Trophoblast cell (in vitro differentiated cells and primary cell): ENCODE results near the gene ADORA1.

Experiments used
- DNase-seq, 2 donors: peaks; one replicate each; pipeline ENCODE4 v3.0.0-alpha.2; 2016
- H2AFZ ChIP-seq: 2 replicates; pipeline ENCODE4 v1.6.1; 2013; ENCODE audit warnings: low read length, moderate library complexity, mild to moderate bottlenecking; ENCODE audit not compliant: insufficient read depth, poor library complexity
- H2AK5ac ChIP-seq: 2 replicates; pipeline ENCODE4 v1.6.1; 2013; ENCODE audit warnings: mild to moderate bottlenecking, low read length
- H2BK120ac ChIP-seq: 2 replicates; pipeline ENCODE4 v1.6.1; 2013; ENCODE audit warnings: low read length, mild to moderate bottlenecking, moderate library complexity; ENCODE audit not compliant: insufficient read depth, poor library complexity
- H2BK12ac ChIP-seq: 2 replicates; pipeline ENCODE4 v1.6.1; 2013; ENCODE audit warnings: mild to moderate bottlenecking, low read length, moderate library complexity
- H2BK5ac ChIP-seq: 2 replicates; pipeline ENCODE4 v1.6.1; 2013; ENCODE audit warnings: low read length, low read depth, moderate library complexity, mild to moderate bottlenecking; ENCODE audit not compliant: poor library complexity
- H3K14ac ChIP-seq: 2 replicates; pipeline ENCODE4 v1.6.1; 2013; ENCODE audit warnings: mild to moderate bottlenecking, low read length
- H3K18ac ChIP-seq: 2 replicates; pipeline ENCODE4 v1.6.1; 2013; ENCODE audit warnings: mild to moderate bottlenecking, low read length
- H3K23ac ChIP-seq: 2 replicates; pipeline ENCODE4 v1.6.1; 2013; ENCODE audit warnings: low read length
- H3K27ac ChIP-seq: 2 replicates; pipeline ENCODE4 v1.5.1; 2013; ENCODE audit warnings: low read depth, mild to moderate bottlenecking, inconsistent platforms, low read length, moderate library complexity
- H3K27me3 ChIP-seq: 2 replicates; pipeline ENCODE4 v1.6.1; 2013; ENCODE audit warnings: inconsistent platforms, mild to moderate bottlenecking, low read length, moderate library complexity; ENCODE audit not compliant: insufficient read depth
- H3K36me3 ChIP-seq, 2 experiments: 1 replicate in 1 of 2; 2 replicates in 1 of 2; pipeline ENCODE4 v1.6.1; 2013; ENCODE audit warnings: low read length in 2 of 2, mild to moderate bottlenecking in 2 of 2, moderate library complexity in 1 of 2; ENCODE audit not compliant: insufficient read depth in 2 of 2, control insufficient read depth in 1 of 2
- H3K4ac ChIP-seq: 2 replicates; pipeline ENCODE4 v1.6.1; 2013; ENCODE audit warnings: low read depth, mild to moderate bottlenecking, low read length, moderate library complexity
- H3K4me1 ChIP-seq, 2 experiments: 1 replicate in 1 of 2; 2 replicates in 1 of 2; pipeline ENCODE4 v1.6.1; 2013; ENCODE audit warnings: low read length in 2 of 2, mild to moderate bottlenecking in 2 of 2, moderate library complexity in 1 of 2; ENCODE audit not compliant: insufficient read depth in 2 of 2, control insufficient read depth in 1 of 2
- H3K4me2 ChIP-seq: 2 replicates; pipeline ENCODE4 v1.6.1; 2013; ENCODE audit warnings: inconsistent platforms, mild to moderate bottlenecking, low read length, moderate library complexity
- H3K4me3 ChIP-seq: 2 replicates; pipeline ENCODE4 v1.5.1; 2013; ENCODE audit warnings: mild to moderate bottlenecking, low read depth, low read length, inconsistent platforms
- H3K79me1 ChIP-seq: one replicate; pipeline ENCODE4 v1.6.1; 2013; ENCODE audit warnings: low read length
- H3K79me2 ChIP-seq: 2 replicates; pipeline ENCODE4 v1.6.1; 2013; ENCODE audit warnings: low read length, mild to moderate bottlenecking; ENCODE audit not compliant: control insufficient read depth, insufficient read depth, poor library complexity
- H3K9ac ChIP-seq: 2 replicates; pipeline ENCODE4 v1.6.1; 2013; ENCODE audit warnings: mild to moderate bottlenecking, low read length
- H3K9me3 ChIP-seq: 2 replicates; pipeline ENCODE4 v1.6.1; 2013; ENCODE audit warnings: low read depth, mild to moderate bottlenecking, control low read depth, inconsistent platforms, low read length; ENCODE audit not compliant: insufficient read depth
- H4K12ac ChIP-seq: 2 replicates; pipeline ENCODE4 v1.6.1; 2013; ENCODE audit warnings: low read depth, mild to moderate bottlenecking, low read length, moderate library complexity
- H4K8ac ChIP-seq: 2 replicates; pipeline ENCODE4 v1.6.1; 2013; ENCODE audit warnings: low read depth, mild to moderate bottlenecking, low read length, moderate library complexity
- H4K91ac ChIP-seq: one replicate; pipeline ENCODE4 v1.6.1; 2013; ENCODE audit warnings: low read depth, mild to moderate bottlenecking, low read length, moderate library complexity
- WGBS: extraction: QIAGEN DNeasy Blood & Tissue Kit; methylation state at CpG from one replicate; pipeline ENCODE4 v1.1.7; 2013; ENCODE audit warnings: missing lambda C conversion rate; ENCODE audit not compliant: insufficient read length, insufficient coverage; ENCODE audit errors: extremely low coverage; 5-methylcytosine and 5-hydroxymethylcytosine counted together

The ADORA1 gene

DNA sequence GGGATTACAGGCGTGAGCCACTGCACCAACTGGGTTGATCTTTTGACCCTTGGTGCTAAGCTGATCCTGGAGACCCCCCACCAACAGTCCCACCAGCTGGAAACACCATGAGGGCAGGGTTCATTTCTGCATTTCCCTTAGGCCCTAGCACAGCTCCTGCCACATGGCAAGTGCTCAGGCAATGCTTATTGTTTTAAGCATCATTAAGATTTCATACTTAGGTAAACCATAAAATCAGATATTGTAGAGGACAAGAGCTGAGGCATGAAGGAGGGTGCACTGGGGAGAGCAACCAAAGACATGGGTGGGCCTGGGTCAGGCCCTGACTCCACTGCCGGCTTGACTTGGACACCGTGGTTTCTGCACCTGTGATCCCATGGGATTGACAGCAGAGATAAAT is 84.3 kb downstream of the ADORA1 start:
- Histone ChIP-seq H3K79me1 (no peaks in the 10 kb centered on the region), H2BK120ac (no peak overlapping the region), H4K8ac (no peak overlapping the region), H3K27me3 (no peaks in the 10 kb centered on the region), H3K9ac (no peak overlapping the region), H3K27ac (no peak overlapping the region), H3K4ac (no peak overlapping the region), H2AK5ac (no peak overlapping the region), H3K4me2 (no peak overlapping the region), H4K91ac (no peak overlapping the region), H2BK12ac (no peak overlapping the region), H3K4me1 (no peaks in the 10 kb centered on the region), H4K12ac (no peak overlapping the region), H2AFZ (no peak overlapping the region), H2BK5ac (no peak overlapping the region), H3K79me2 (no peaks in the 10 kb centered on the region), H3K9me3 (no peaks in the 10 kb centered on the region), H3K4me3 (no peak overlapping the region), H3K36me3 (no peaks in the 10 kb centered on the region), H3K18ac (no peak overlapping the region), H3K23ac (no peak overlapping the region), H3K14ac (no peak overlapping the region)
- WGBS = no CpG with 5 or more reads among the region's 3 CpGs
- DNase-seq = no peak

DNA sequence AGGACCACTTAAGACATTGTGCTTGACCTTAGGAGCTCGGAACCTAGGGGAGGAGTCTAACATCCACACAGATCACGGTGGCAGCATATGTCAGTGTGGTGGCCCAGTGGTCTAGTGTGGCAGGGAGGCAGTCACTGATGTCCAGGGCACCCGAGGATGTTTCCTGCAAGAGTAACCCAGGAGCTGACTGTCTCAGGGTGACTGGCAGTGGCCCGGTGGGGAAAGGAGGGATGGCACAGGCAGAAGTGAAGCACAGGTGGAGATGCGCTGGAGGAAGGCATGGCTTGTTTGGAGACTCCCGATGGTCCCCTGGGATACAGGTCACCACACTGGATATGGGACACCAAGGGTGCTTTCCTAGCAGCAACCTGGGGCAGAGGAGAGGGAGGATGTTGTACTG is 85.6 kb downstream of the ADORA1 start:
- Histone ChIP-seq H3K9me3 (no peaks in the 10 kb centered on the region), H2BK120ac (no peak overlapping the region), H3K18ac (no peak overlapping the region), H3K36me3 (no peaks in the 10 kb centered on the region), H2BK5ac (no peak overlapping the region), H3K79me1 (no peaks in the 10 kb centered on the region), H2BK12ac (no peak overlapping the region), H3K27me3 (no peaks in the 10 kb centered on the region), H4K91ac (no peak overlapping the region), H3K27ac (no peak overlapping the region), H3K4me3 (no peak overlapping the region), H4K8ac (no peak overlapping the region), H2AK5ac (no peak overlapping the region), H3K4me1 (no peaks in the 10 kb centered on the region), H2AFZ (no peak overlapping the region), H3K14ac (no peak overlapping the region), H3K23ac (no peak overlapping the region), H3K4ac (no peak overlapping the region), H3K9ac (no peak overlapping the region), H3K79me2 (no peaks in the 10 kb centered on the region), H3K4me2 (no peak overlapping the region), H4K12ac (no peak overlapping the region)
- no CpG with 5 or more reads among the region's 6 CpGs for WGBS
- DNase-seq = no peak

DNA sequence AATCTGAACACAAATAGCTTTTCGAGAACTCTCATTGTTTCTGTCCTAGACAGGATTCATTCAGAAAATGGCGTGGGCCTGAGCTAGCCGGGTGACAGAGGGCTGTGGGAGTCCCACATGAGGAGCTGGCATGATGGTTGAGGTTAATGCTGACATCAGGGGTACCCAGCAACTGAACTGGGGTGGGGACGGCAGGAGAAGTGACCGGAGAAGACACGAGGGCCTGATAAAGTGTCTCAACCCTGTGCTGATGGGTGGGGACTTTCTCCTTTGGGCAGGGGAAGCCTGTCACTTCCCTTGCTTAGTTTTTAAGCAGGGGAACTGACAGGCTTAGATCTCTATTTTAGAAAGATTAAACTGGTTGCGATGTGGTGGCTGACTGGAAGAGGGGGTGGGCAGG is 87.3 kb downstream of the ADORA1 start:
- H3K27ac ChIP-seq = no peak overlapping the region
- no peak overlapping the region for H3K4me2 ChIP-seq
- no CpG with 5 or more reads among the region's 7 CpGs for WGBS
- H4K8ac ChIP-seq = no peak overlapping the region
- H3K4me1 ChIP-seq = no peaks in the 10 kb centered on the region
- no peak overlapping the region for H2BK12ac ChIP-seq
- H3K18ac ChIP-seq = no peak overlapping the region
- no peak overlapping the region for H3K9ac ChIP-seq
- no peak overlapping the region for H4K91ac ChIP-seq
- no peak overlapping the region for H4K12ac ChIP-seq
- no peaks in the 10 kb centered on the region for H3K79me1 ChIP-seq
- DNase-seq = no peak
- H2BK120ac ChIP-seq = no peak overlapping the region
- H3K23ac ChIP-seq = no peak overlapping the region
- H3K14ac ChIP-seq = no peak overlapping the region
- no peaks in the 10 kb centered on the region for H3K9me3 ChIP-seq
- no peak overlapping the region for H3K4me3 ChIP-seq
- no peaks in the 10 kb centered on the region for H3K79me2 ChIP-seq
- no peaks in the 10 kb centered on the region for H3K36me3 ChIP-seq
- no peak overlapping the region for H3K4ac ChIP-seq
- H2BK5ac ChIP-seq = no peak overlapping the region
- H3K27me3 ChIP-seq = no peaks in the 10 kb centered on the region
- no peak overlapping the region for H2AK5ac ChIP-seq
- no peak overlapping the region for H2AFZ ChIP-seq

DNA sequence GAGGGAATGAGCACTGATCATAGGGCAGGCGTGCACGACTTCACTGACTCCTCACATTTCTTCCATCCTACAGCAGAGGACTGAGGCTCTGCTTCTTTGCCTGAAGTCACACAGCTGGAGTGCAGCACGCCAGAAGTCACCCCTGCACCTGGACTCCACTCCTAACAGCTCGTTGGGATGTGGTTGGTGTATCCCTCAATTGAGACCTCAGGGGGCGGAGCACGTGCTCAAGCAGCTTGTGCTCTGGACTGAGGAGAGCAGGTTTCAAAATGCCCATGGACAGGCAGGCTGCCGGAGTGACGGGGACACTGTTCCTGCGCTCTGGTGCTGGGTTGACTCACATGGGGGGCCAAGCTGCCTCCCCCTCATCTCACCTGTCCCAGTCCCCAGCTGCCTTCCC is 88.0 kb downstream of the ADORA1 start:
- no peak overlapping the region for H3K4ac ChIP-seq
- no peak overlapping the region for H2AK5ac ChIP-seq
- H3K14ac ChIP-seq = no peak overlapping the region
- H3K4me2 ChIP-seq = no peak overlapping the region
- no peak overlapping the region for H4K91ac ChIP-seq
- no peak overlapping the region for H2BK120ac ChIP-seq
- H3K36me3 ChIP-seq = no peaks in the 10 kb centered on the region
- H3K4me1 ChIP-seq = no peaks in the 10 kb centered on the region
- no peak overlapping the region for H3K9ac ChIP-seq
- no peak overlapping the region for H2BK12ac ChIP-seq
- H2AFZ ChIP-seq = no peak overlapping the region
- no peak overlapping the region for H4K12ac ChIP-seq
- no peak overlapping the region for H3K23ac ChIP-seq
- no peaks in the 10 kb centered on the region for H3K79me2 ChIP-seq
- H3K4me3 ChIP-seq = no peak overlapping the region
- no peaks in the 10 kb centered on the region for H3K9me3 ChIP-seq
- no CpG with 5 or more reads among the region's 9 CpGs for WGBS
- DNase-seq = no peak
- H3K18ac ChIP-seq = no peak overlapping the region
- H3K79me1 ChIP-seq = no peaks in the 10 kb centered on the region
- H4K8ac ChIP-seq = no peak overlapping the region
- no peaks in the 10 kb centered on the region for H3K27me3 ChIP-seq
- H2BK5ac ChIP-seq = no peak overlapping the region
- H3K27ac ChIP-seq = no peak overlapping the region
